ENCODE data around the gene MYO1B.
A peak's percentile ranks its signal among the peaks of the same experiment; 100 is the strongest.

MYO1B gene

GRCh38 chr2:191245046-191245868 lies at the start of gene MYO1B:
Gene MYO1B (plus strand): TSS chr2:191245404. CDS start chr2:191276896, 31,492 bp downstream.
- peak; percentile 43 for DNase-seq (ENCODE audit: low read depth)

- no peak for DNase-seq (ENCODE audit: low read depth)
These were observed 48.1 kb upstream of the MYO1B start for GRCh38 chr2:191197096-191197495.

GRCh38 chr2:191198271-191198670 lies 46.9 kb upstream of the MYO1B start:
- no peak for DNase-seq (ENCODE audit: low read depth)

GRCh38 chr2:191199929-191200512 lies 45.2 kb upstream of the MYO1B start:
- no peak for DNase-seq (ENCODE audit: low read depth)

DNA sequence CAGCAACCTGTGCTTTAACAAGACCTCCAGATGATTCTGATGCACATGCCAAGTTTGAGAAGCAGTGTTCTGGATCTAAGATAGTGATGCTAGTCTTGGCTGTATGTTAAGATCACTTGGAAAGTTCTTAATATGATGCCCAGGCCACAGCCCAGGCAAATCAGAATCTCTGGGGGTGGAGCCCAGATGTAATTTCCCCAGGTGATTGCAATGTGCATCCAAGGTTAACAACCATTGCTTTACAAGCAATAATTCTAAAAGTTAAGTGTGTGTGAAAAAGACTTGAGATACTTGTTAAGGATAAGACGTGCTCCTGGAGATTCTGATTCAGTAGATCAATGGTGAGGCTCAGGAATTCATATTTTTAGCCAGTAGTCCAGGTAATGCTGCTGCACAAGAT lies 44.3 kb upstream of the MYO1B start:
- no peak for DNase-seq (ENCODE audit: low read depth)

GRCh38 chr2:191202209-191202721 lies 42.9 kb upstream of the MYO1B start:
- no peak for DNase-seq (ENCODE audit: low read depth)

DNA sequence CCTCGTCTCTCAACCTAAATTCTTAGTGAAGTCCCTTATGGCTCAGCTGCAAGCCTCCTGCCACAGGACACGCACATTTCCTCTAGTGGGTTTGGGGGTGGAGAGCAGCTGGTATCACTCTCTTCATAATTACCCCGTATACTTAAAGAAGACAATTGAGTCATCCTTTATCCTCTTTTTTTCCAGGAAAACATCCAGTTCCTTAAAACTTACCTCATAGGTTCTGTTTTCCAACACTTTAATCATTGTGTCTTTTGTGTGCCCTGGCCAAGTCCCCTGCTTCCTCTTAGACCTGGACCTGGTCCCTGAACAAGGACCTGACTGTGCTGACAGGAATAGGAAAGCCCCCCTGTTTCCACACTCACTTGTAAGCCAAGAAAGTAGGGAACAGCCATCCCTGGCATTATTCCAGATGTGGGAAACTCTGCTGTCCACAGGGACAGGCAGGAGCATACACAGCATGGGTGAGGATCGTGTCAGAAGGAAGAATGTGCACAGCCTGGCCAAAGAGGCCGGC lies 42.3 kb upstream of the MYO1B start:
- DNase-seq (ENCODE audit: low read depth), result no peak

DNA sequence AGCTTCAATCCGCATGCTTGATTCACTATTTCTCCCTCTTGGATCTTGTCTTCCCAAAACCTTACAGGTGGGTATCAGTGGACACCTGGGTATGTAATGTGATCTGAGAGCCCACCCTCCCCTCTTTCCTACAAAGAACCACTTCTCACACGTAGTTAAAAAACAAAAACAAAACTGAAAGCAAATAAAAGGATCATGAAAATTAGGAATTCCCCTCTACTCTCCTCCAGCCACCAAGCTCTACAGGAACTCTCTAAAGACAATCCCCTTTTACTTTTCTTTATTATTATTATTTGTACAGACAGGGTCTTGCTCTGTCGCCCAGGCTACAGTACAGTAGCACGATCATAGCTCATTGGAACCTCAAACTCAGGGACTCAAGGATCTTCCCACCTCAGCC lies 40.8 kb upstream of the MYO1B start:
- no peak for DNase-seq (ENCODE audit: low read depth)

DNA sequence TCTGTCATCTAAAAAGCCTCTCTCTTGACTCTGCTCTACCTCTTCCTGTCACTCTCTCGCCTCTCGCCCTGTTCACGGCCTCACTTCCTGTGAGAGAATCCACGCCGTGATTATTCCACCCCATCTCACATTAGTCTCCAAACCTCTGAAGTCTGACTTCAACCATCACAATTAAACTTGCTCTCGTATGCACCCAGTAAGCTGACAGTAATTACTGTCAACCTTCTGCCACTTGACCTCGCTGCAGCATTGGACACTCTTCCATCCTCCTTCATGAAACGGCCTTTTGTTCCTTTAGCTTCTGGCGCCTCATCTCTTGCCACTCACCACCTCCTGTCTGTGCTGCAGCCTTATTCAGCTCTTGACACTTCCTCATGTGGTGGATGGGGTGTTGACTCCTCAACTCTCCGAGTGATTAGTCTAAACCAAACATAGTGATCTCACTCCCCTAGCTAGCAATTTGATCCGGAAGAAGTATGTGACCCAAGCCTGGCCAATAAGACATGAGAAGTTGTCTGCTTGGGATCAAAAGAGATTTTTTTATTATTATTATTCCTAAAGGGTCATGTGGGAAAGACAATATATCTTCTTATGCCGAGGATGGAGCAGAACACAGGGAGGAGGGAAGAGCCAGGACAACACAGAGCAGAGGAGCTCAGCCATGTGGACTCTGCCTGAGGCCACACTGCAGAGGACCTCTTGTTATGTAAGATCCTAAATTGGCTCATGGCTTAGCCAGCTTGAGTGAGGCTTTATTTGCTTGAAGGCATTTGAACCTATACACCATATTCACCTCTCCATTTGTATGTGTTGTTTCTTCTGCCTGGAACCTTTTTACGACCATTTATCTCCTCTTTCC lies 38.4 kb upstream of the MYO1B start:
- DNase-seq (ENCODE audit: low read depth), result no peak

- no peak for DNase-seq (ENCODE audit: low read depth)
These were observed 35.9 kb upstream of the MYO1B start for GRCh38 chr2:191209340-191209739.

GRCh38 chr2:191212119-191212518 lies 33.1 kb upstream of the MYO1B start:
- DNase-seq (ENCODE audit: low read depth), result no peak

GRCh38 chr2:191213333-191213732 lies 31.9 kb upstream of the MYO1B start:
- no peak for DNase-seq (ENCODE audit: low read depth)

DNA sequence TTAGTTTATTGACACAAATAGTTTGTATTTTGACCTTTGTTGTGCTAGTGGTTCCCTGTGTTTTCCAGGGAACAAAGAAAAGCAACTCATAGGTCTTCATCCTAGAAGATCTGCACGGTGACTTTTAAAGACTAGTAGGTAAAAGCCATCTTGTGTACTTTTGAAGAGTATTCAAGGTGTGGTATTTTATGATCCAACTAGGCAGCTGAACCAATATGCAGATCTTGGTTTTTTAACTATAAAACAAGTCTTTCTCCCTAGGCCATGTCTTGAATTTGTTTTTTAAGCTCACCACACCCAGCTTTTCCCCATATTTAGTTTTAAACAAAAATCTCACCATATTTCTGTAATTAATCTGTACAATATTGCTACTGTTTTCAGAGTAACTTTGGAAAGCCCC lies 30.0 kb upstream of the MYO1B start:
- DNase-seq (ENCODE audit: low read depth), result no peak

GRCh38 chr2:191215666-191216065 lies 29.5 kb upstream of the MYO1B start:
- DNase-seq (ENCODE audit: low read depth), result no peak

DNA sequence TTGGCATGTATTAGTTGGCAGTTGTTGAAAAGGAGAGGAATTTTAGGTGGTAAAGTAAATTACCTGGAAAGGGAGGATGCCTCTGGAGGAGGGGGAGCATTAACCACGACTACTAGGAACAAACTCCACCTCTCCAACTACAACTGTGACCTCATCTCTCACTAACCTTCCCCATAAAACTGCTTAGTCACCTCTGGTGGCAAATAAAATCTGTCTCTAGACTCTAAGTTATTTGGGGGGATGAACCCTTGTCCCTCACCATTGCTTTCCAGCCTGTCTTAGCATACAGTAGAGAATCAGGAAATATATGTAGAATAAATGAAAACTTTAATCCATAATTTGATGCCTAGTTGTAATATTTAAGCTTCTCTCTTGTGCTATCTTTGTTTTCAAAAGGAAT lies 27.6 kb upstream of the MYO1B start:
- no peak for DNase-seq (ENCODE audit: low read depth)

- peak; percentile 32 for DNase-seq (ENCODE audit: low read depth)
These were observed 26.8 kb upstream of the MYO1B start for GRCh38 chr2:191218292-191218898.

- no peak for DNase-seq (ENCODE audit: low read depth)
These were observed 24.5 kb upstream of the MYO1B start for GRCh38 chr2:191220671-191221070.

GRCh38 chr2:191221666-191222065 lies 23.5 kb upstream of the MYO1B start:
- DNase-seq (ENCODE audit: low read depth), result no peak

DNA sequence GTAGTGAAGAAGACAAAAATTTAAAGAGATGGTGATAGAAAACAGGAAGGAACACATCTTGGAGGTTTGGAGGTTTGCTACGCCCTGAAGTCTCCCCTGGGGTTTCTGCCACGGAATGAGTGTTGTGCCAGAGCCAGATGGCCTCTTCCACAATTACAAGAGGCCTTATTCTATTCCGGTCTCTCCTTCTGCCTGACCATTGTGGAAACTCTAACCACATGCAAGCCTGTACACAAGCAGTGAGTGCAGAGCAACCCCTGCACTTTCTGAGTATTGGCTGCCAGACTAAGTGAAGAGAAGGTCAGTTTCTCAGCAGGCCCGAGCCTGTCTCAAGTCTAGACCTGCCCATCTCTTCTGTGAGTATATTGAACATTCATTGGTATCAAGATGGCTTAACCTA lies 22.7 kb upstream of the MYO1B start:
- DNase-seq (ENCODE audit: low read depth), result no peak

DNA sequence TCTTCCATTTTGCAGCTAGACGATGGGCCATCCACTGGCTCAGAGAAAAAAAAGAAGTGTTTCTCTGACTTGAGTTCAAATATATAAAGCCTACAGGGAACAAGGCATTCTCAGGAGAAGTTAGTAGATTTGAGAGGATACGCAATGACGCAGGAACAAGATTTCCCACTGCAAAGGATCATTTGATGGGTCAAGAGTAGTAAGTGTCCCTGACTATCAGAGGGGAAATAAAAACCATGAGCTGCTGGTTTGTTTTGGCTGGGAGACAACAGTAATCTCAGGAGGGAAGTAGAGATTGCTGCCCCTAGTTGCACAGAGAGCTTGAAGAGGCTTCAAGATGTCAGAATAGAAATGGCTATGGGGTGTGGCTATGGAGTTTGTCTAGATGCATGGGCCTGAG lies 22.3 kb upstream of the MYO1B start:
- no peak for DNase-seq (ENCODE audit: low read depth)

GRCh38 chr2:191225126-191225525 lies 20.1 kb upstream of the MYO1B start:
- no peak for DNase-seq (ENCODE audit: low read depth)

DNA sequence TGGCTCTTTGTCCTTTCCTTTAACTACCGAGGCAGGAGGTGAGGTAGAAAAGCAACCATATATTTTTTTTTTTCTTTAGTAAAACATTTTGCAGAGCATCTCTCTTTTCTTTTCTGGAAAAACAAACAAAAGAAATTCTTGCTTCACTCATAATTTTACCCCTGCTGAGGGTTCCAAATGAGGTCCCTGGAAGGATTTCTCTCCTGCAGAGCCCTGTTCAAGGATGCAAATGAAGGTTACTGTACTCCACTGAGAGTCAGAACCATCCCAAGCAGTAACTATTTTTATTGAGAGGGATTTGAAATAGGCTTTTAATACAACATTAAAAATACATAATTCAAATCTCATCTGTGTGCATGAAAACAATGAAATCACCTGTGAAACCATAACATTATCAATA lies 19.5 kb upstream of the MYO1B start:
- DNase-seq (ENCODE audit: low read depth), result no peak
